GM21447 (cell line): ENCODE measurements around the gene SON.

Experiments used
- ATAC-seq: cut with Tn5 transposase; IDR thresholded peaks from one replicate; pipeline ENCODE4 v1.9.1; 2021; ENCODE audit not compliant: unreplicated experiment

The SON gene

GRCh38 chr21:33544451-33545195, 1.8 kb downstream of the SON start:
- ATAC-seq, result no peak

GRCh38 chr21:33546086-33546485, 3.2 kb downstream of the SON start:
- no peak for ATAC-seq

GRCh38 chr21:33549848-33550771, 7.3 kb downstream of the SON start:
- ATAC-seq, result no peak

- ATAC-seq, result no peak
Measured at GRCh38 chr21:33550772-33551660, 8.2 kb downstream of the SON start.

- ATAC-seq, result no peak
Measured at GRCh38 chr21:33551664-33552063, 8.8 kb downstream of the SON start.

GRCh38 chr21:33552093-33552998, 9.5 kb downstream of the SON start:
- no peak for ATAC-seq

- ATAC-seq, result no peak
Measured at GRCh38 chr21:33552999-33553598, 10.3 kb downstream of the SON start.

- ATAC-seq, result no peak
Measured at GRCh38 chr21:33554236-33554981, 11.6 kb downstream of the SON start.

GRCh38 chr21:33554982-33555344, 12.1 kb downstream of the SON start:
- no peak for ATAC-seq

GRCh38 chr21:33557447-33557846, 14.6 kb downstream of the SON start:
- ATAC-seq, result no peak

GRCh38 chr21:33558777-33559421, 16.1 kb downstream of the SON start:
- no peak for ATAC-seq

- ATAC-seq, result no peak
Measured at GRCh38 chr21:33559813-33560212, 17.0 kb downstream of the SON start.

- ATAC-seq, result no peak
Measured at GRCh38 chr21:33560965-33561364, 18.1 kb downstream of the SON start.

GRCh38 chr21:33561373-33561772, 18.5 kb downstream of the SON start:
- no peak for ATAC-seq

- no peak for ATAC-seq
Measured at GRCh38 chr21:33562389-33562788, 19.6 kb downstream of the SON start.

GRCh38 chr21:33566514-33566913, 23.7 kb downstream of the SON start:
- ATAC-seq, result no peak

GRCh38 chr21:33567914-33568313, 25.1 kb downstream of the SON start:
- no peak for ATAC-seq

GRCh38 chr21:33568448-33568847, 25.6 kb downstream of the SON start:
- ATAC-seq, result no peak

GRCh38 chr21:33569991-33570390, 27.2 kb downstream of the SON start:
- ATAC-seq, result no peak
